T-helper 9 cell (primary cell): Measurements from ENCODE around the gene CD52.

Experiments used
- DNase-seq: peaks from one replicate; pipeline ENCODE4 v3.0.0-alpha.2; 2020
- total RNA-seq, 2 donors: gene quantifications; one replicate each; lab custom pipeline; 2026; lab: John Stamatoyannopoulos, UW

The CD52 gene
- total RNA-seq, result 287 to 442 reads per million in 2 donors

GRCh38 chr1:26317612-26318337 is at the start of gene CD52:
TSS of gene CD52 (plus strand) at chr1:26317958. CDS start at chr1:26318018, 60 bp downstream.
- DNase-seq, result peak; percentile 62

GRCh38 chr1:26268290-26269197 is 49.2 kb upstream of the CD52 start:
- DNase-seq, result no peak

GRCh38 chr1:26269198-26269550 is 48.6 kb upstream of the CD52 start:
- no peak for DNase-seq

- DNase-seq, result no peak
Observed at GRCh38 chr1:26274801-26275425, 42.8 kb upstream of the CD52 start.

- peak; percentile 71 for DNase-seq
Observed at GRCh38 chr1:26275580-26276431, 42.0 kb upstream of the CD52 start.

GRCh38 chr1:26276432-26276838 is 41.3 kb upstream of the CD52 start:
- DNase-seq, result no peak

GRCh38 chr1:26277261-26277661 is 40.5 kb upstream of the CD52 start:
- DNase-seq, result no peak

- DNase-seq, result no peak
Observed at GRCh38 chr1:26277719-26278118, 40.0 kb upstream of the CD52 start.

GRCh38 chr1:26278303-26278702 is 39.5 kb upstream of the CD52 start:
- DNase-seq, result no peak

- DNase-seq, result no peak
Observed at GRCh38 chr1:26278724-26279455, 38.9 kb upstream of the CD52 start.

GRCh38 chr1:26279456-26280332 is 38.1 kb upstream of the CD52 start, which contains the start of gene SH3BGRL3:
TSS of gene SH3BGRL3 (plus strand) at chr1:26280086. CDS start at chr1:26280156, 70 bp downstream.
- peak; percentile 82 for DNase-seq

- no peak for DNase-seq
Observed at GRCh38 chr1:26280333-26281042, 37.3 kb upstream of the CD52 start.

- no peak for DNase-seq
Observed at GRCh38 chr1:26281091-26281958, 36.4 kb upstream of the CD52 start.

GRCh38 chr1:26281971-26282370 is 35.8 kb upstream of the CD52 start:
- DNase-seq, result no peak

- no peak for DNase-seq
Observed at GRCh38 chr1:26282401-26282918, 35.3 kb upstream of the CD52 start.

GRCh38 chr1:26283279-26283853 is 34.4 kb upstream of the CD52 start:
- no peak for DNase-seq

- DNase-seq, result no peak
Observed at GRCh38 chr1:26283871-26284596, 33.7 kb upstream of the CD52 start.
